Retinal pigment epithelial cell (primary cell): Measurements from ENCODE around the gene MACROH2A1.

Experiments
- DNase-seq: peaks from one replicate; pipeline ENCODE4 v3.0.0-alpha.2; 2010; ENCODE audit warnings: low read depth
- H3K4me3 ChIP-seq: 2 replicates; pipeline ENCODE4 v1.5.1; 2011; ENCODE audit warnings: mild to moderate bottlenecking, low read length, control low read depth, moderate library complexity
- TF ChIP-seq, protein P1 (sequence below): conservative IDR thresholded peaks from 2 replicates; pipeline ENCODE4 v1.5.1; 2011; ENCODE audit warnings: low read depth, low read length, control low read depth, inconsistent platforms

The MACROH2A1 gene

DNA sequence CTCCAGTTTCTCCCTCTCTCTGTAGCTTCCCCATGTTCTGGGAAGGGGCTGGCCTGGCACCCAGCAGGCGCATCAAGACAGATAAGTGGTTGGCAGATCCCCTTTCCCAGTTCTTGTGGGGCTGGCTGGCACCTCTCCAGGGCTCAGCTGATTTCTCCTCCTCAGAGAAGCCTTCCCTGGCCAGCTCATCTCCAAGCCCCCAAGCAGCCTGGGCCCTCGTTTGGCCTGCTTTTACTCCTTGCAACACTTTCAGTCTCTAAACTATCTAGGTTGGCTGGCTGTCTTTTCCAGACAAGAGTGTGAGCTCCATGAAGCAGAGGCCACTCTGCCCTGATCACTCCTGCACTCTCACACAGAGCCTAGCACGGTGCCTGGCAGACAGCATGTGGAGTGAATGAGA lies 13.5 kb downstream of the MACROH2A1 start:
- H3K4me3 ChIP-seq = no peak overlapping the region
- TF ChIP-seq, protein P1, sequence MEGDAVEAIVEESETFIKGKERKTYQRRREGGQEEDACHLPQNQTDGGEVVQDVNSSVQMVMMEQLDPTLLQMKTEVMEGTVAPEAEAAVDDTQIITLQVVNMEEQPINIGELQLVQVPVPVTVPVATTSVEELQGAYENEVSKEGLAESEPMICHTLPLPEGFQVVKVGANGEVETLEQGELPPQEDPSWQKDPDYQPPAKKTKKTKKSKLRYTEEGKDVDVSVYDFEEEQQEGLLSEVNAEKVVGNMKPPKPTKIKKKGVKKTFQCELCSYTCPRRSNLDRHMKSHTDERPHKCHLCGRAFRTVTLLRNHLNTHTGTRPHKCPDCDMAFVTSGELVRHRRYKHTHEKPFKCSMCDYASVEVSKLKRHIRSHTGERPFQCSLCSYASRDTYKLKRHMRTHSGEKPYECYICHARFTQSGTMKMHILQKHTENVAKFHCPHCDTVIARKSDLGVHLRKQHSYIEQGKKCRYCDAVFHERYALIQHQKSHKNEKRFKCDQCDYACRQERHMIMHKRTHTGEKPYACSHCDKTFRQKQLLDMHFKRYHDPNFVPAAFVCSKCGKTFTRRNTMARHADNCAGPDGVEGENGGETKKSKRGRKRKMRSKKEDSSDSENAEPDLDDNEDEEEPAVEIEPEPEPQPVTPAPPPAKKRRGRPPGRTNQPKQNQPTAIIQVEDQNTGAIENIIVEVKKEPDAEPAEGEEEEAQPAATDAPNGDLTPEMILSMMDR = no peak
- DNase-seq = no peak

DNA sequence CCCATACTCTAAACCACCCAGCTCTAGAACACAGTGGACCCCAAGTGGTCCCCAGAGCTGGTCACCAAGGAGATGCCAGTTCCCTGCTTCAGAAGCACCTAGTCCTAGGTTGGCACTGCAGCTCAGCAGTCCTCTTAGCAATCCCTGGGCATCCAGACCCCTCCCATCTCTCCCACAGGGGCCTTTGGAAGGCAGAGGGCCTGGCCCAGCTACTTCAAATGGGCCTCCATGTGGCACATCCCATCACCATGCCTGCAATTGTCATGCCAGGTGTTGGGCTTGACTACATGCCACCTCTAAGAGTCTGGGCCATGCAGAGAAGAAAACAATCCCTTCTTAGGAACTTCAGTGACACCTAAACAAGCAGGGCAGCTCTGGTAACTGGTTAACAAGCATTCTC lies 14.1 kb downstream of the MACROH2A1 start:
- TF ChIP-seq, protein P1 = no peak
- no peak for DNase-seq
- no peak overlapping the region for H3K4me3 ChIP-seq

DNA sequence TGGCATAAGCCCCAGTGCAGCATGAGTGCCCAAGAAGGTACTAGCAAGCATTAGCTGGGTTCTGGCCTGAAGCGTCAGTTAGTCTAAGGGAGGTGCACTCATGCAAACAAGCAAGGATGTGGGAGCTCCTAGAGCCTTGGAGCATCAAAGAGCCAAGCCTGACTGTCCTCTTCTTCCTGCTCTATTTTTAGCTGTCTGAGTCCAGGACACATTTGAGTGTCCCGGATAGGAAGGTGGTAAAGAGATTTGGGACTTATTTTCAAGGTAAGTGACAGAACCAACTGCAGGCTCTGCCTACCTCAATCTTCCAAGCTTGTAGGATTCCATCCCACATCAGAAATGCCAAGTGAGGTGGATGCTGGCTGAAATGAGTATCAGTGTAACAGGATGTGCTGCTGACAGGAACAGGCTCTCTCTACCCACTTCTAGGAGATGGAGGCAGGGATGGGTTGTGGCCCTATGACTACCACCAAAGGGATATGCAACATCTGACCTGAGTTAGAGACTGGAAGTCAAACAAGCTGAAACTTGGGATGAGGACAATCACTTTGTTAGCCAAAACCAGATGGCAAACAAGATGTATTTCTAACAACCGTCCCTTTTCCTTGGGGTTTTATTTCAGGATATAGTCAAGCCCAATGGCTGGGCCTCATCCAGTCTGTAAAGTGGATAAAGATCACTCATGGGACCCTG lies 15.1 kb downstream of the MACROH2A1 start:
- H3K4me3 ChIP-seq = no peak overlapping the region
- TF ChIP-seq, protein P1 = no peak
- no peak for DNase-seq

DNA sequence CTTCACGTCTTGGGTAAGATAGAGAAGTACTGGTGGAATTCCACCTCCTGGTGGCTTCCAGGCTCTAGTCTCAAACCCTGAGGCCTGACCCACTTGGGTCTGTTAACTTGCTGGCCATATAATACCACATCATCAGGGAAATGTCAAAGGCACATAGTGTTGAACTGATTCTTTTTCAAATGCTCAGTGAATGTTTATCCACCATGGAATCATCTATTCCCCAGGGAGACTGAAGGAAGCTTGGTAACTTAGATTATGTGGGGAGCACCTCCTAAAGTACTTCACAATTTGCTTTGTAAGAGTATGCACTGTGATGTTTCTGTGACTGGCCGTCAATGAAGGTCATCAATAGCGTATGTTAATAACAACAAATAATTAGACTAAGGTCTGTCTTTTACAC lies 16.1 kb downstream of the MACROH2A1 start:
- DNase-seq = no peak
- TF ChIP-seq, protein P1 = no peak

DNA sequence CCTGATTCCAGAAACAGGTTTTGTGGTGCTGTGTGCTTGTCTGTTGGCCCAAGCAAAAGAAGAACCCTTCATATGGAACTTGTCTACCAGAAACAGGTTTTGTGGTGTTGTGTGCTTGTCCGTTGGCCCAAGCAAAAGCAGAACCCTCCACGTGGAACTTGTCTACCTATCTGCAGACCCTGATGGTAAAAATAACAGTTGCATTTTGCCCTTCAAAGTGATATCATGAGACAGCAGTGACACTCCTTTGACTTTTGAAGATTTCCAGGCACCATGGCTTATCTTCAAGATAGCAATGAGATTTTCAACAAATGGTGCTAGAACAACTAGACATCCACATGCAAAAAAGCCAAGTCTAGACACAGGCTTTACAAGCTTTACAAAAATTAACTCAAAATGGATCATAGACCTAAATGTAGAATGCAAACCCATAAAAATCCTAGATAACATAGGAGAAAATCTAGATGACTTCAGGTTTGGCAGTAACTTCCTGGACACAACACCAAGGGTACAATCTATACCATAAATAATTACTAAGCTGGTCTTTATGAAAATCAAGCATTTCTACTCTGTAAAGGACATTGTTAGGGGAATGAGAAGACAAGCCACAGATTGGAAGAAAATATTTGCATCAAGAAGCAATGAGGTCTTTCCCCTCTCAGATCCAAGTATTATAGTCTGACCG lies 16.8 kb downstream of the MACROH2A1 start:
- H3K4me3 ChIP-seq = no peak overlapping the region
- TF ChIP-seq, protein P1 = no peak
- DNase-seq = no peak

More for the DNA sequence above, 16.1 kb downstream of the MACROH2A1 start:
- H3K4me3 ChIP-seq = no peak overlapping the region

DNA sequence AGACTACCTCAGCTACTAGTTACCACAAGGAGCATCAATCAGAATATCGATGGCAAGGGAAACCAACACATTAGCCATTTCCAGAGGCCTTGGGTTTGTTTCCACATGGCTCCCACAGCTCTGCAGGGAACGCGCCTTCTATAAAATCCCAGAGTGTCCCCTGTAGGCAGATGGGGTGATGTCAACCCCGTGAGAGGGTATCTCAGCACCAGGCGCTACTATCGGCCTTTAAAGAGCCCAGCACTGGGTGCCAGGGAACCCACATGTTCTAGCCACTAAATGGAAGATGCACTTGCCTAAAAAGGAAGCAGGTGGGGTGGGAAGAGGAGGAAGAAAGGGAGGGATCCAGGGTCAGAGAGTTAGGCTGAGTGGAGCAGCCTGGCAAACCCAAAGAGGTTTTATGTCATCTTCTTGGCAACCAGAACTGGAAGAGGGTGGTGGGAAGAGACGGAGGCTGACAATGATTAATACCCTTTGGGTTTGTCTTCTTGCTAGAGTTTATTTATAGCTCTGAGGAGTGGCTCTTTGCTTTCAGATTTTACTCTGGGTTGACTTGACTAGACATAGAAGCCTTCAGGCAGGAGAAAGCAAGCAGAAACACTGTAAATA lies 19.9 kb downstream of the MACROH2A1 start:
- H3K4me3 ChIP-seq = no peak overlapping the region
- DNase-seq = no peak
- TF ChIP-seq, protein P1 = no peak
